Kidney glomerular epithelial cell (primary cell): ENCODE results near the gene PSRC1.

Experiments used
- DNase-seq: peaks from one replicate; lab custom pipeline; 2025; lab: John Stamatoyannopoulos, UW

PSRC1 gene

GRCh38 chr1:109247401-109248365 lies 35.3 kb downstream of the PSRC1 start:
- no peak for DNase-seq

- no peak for DNase-seq
These were observed 36.8 kb downstream of the PSRC1 start for GRCh38 chr1:109246141-109246551.

- no peak for DNase-seq
These were observed 38.9 kb downstream of the PSRC1 start for GRCh38 chr1:109243860-109244552.

- DNase-seq, result no peak
These were observed 39.7 kb downstream of the PSRC1 start for GRCh38 chr1:109243221-109243620.

- no peak for DNase-seq
These were observed 40.6 kb downstream of the PSRC1 start for GRCh38 chr1:109242387-109242786.

- DNase-seq, result no peak
These were observed 41.1 kb downstream of the PSRC1 start for GRCh38 chr1:109241841-109242345.

- no peak for DNase-seq
These were observed 41.6 kb downstream of the PSRC1 start for GRCh38 chr1:109241344-109241743.

GRCh38 chr1:109240158-109241152 lies 42.5 kb downstream of the PSRC1 start:
- no peak for DNase-seq

GRCh38 chr1:109239409-109240068 lies 43.4 kb downstream of the PSRC1 start:
- DNase-seq, result peak; percentile 48

GRCh38 chr1:109239047-109239408 lies 43.9 kb downstream of the PSRC1 start:
- no peak for DNase-seq

- DNase-seq, result no peak
These were observed 44.6 kb downstream of the PSRC1 start for GRCh38 chr1:109238382-109238781.

- no peak for DNase-seq
These were observed 45.4 kb downstream of the PSRC1 start for GRCh38 chr1:109237512-109237911.

GRCh38 chr1:109235137-109235536 lies 47.8 kb downstream of the PSRC1 start:
- DNase-seq, result no peak

GRCh38 chr1:109231066-109231465 lies 51.9 kb downstream of the PSRC1 start:
- DNase-seq, result no peak
